ENCODE measurements around the gene MSRB1. TPM values are rescaled to one million over a fixed set of nuclear protein-coding genes. Genes with fewer than 3 reads are reported as not detected.

The MSRB1 gene
- total RNA-seq, 2 donors from 2014 or later: 21.2 to 37.6 TPM

DNA sequence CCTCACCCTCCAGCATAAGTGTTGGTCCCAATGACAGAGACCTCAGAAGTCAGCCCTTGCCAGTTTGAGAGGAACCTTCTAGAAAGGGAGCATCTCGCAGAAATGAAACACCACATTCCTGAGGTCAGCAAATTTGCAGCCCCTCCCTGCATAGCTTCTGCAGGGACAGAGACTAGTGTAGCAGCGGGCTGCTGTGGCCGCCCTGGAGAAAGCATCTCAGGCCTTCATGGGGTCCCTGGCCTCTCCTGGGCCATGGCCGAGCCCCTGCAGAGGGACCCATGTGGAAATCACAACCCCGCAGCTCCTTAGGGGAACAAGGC lies 36.2 kb downstream of the MSRB1 start:
- no peak overlapping the region for H3K4me3 ChIP-seq
- DNase-seq (ENCODE audit: low spot score) (no peak), ATAC-seq (ENCODE audit: insufficient number of reproducible peaks, low FRiP score, low read depth) (no peak)
- H3K27me3 ChIP-seq (replicated peaks; ENCODE audit: insufficient read depth): no peaks in the 10 kb centered on the region
- H3K36me3 ChIP-seq: no peaks in the 10 kb centered on the region
- no peaks in the 10 kb centered on the region for H3K9me3 ChIP-seq
- no peaks in the 10 kb centered on the region for H3K4me1 ChIP-seq (ENCODE audit: control insufficient read depth in 1 of 2, low read depth in 2 of 2)
- H3K27ac ChIP-seq: no peak overlapping the region
- TF ChIP-seq, protein P1, sequence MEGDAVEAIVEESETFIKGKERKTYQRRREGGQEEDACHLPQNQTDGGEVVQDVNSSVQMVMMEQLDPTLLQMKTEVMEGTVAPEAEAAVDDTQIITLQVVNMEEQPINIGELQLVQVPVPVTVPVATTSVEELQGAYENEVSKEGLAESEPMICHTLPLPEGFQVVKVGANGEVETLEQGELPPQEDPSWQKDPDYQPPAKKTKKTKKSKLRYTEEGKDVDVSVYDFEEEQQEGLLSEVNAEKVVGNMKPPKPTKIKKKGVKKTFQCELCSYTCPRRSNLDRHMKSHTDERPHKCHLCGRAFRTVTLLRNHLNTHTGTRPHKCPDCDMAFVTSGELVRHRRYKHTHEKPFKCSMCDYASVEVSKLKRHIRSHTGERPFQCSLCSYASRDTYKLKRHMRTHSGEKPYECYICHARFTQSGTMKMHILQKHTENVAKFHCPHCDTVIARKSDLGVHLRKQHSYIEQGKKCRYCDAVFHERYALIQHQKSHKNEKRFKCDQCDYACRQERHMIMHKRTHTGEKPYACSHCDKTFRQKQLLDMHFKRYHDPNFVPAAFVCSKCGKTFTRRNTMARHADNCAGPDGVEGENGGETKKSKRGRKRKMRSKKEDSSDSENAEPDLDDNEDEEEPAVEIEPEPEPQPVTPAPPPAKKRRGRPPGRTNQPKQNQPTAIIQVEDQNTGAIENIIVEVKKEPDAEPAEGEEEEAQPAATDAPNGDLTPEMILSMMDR (IDR thresholded peaks at IDR 0.05): no peak

- Histone ChIP-seq H3K4me3 (no peak overlapping the region), H3K27ac (no peak overlapping the region), H3K9me3 (no peaks in the 10 kb centered on the region), H3K36me3 (no peaks in the 10 kb centered on the region), H3K4me1 (ENCODE audit: control insufficient read depth in 1 of 2, low read depth in 2 of 2) (no peaks in the 10 kb centered on the region), H3K27me3 (replicated peaks; ENCODE audit: insufficient read depth) (no peaks in the 10 kb centered on the region)
- TF ChIP-seq, protein P1 (IDR thresholded peaks at IDR 0.05): no peak
- DNase-seq (ENCODE audit: low spot score): no peak
- ATAC-seq (ENCODE audit: insufficient number of reproducible peaks, low FRiP score, low read depth): no peak
These were observed 36.7 kb downstream of the MSRB1 start for GRCh38 chr16:1906055-1906845.

DNA sequence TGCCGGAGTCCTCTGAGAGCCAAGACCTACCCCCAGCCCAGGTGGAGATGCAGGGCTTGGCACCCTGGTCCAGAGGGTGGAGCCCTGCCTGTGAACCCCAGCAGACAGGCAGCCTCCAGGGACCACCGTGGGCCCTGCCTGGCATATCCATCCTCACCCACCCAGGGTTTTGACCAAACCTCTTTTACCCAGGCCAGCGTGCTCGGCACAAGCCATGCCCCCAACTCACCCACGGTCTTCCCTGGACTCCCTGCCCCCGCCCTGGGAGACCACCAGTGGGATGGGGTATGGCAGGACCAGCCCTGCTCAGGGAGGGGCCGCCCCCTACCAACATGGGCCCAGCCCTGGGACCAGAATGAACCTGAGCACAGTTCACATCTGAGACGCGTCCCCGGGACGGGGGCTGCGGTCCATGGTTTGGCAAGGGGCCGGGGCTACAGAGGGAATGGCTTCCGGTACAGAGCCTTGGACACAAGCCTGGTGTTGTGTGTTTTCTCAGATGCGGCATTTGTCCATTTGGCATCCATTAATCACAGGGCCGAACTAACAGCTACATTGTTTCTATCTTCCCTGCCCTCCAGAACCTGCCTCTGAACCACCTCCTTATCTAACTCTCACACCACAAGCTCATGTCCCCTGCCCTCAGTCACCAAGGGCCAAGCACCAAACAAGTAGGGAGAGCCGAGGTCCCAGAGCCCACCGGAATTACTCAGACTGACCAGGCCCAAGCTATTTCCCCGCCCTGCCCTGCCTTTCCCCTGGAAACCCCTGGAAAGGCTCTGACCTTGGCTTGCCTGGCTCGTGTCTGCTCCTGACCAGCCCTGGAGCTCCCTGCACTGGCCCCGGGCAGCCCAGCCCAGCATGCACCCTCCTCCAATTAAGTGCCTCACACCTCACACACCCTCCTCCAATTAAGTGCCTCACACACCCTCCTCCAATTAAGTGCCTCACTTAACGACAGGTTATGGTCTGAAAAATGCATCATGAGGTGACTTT lies 38.9 kb downstream of the MSRB1 start:
- ATAC-seq (ENCODE audit: insufficient number of reproducible peaks, low FRiP score, low read depth) (no peak), DNase-seq (ENCODE audit: low spot score) (no peak)
- no peaks in the 10 kb centered on the region for H3K27me3 ChIP-seq (replicated peaks; ENCODE audit: insufficient read depth)
- TF ChIP-seq, protein P1 (IDR thresholded peaks at IDR 0.05): no peak
- no peak overlapping the region for H3K4me3 ChIP-seq
- H3K4me1 ChIP-seq (ENCODE audit: control insufficient read depth in 1 of 2, low read depth in 2 of 2): no peaks in the 10 kb centered on the region
- H3K9me3 ChIP-seq: no peaks in the 10 kb centered on the region
- H3K36me3 ChIP-seq: no peaks in the 10 kb centered on the region
- no peak overlapping the region for H3K27ac ChIP-seq

DNA sequence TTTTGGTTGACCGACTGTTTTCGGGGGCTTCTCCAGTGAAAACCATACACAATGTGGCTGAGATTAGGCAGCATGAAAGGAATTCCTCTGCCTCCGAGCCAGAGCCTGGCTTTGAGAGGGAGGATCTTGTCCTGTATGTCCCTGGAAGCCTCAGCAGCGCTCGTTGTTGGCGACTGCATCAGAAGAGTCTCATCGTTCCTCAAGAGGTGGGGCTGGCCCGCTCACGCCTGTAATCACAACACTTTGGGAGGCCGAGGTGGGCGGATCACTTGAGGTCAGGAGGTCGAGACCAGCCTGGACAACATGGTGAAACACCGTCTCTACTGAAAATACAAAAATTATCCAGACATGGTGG lies 39.8 kb downstream of the MSRB1 start:
- H3K27me3 ChIP-seq (replicated peaks; ENCODE audit: insufficient read depth): no peaks in the 10 kb centered on the region
- no peak overlapping the region for H3K27ac ChIP-seq
- no peaks in the 10 kb centered on the region for H3K36me3 ChIP-seq
- ATAC-seq (ENCODE audit: insufficient number of reproducible peaks, low FRiP score, low read depth): no peak
- no peak overlapping the region for H3K4me3 ChIP-seq
- no peaks in the 10 kb centered on the region for H3K4me1 ChIP-seq (ENCODE audit: control insufficient read depth in 1 of 2, low read depth in 2 of 2)
- no peak for DNase-seq (ENCODE audit: low spot score)
- no peaks in the 10 kb centered on the region for H3K9me3 ChIP-seq
- TF ChIP-seq, protein P1 (IDR thresholded peaks at IDR 0.05): no peak

DNA sequence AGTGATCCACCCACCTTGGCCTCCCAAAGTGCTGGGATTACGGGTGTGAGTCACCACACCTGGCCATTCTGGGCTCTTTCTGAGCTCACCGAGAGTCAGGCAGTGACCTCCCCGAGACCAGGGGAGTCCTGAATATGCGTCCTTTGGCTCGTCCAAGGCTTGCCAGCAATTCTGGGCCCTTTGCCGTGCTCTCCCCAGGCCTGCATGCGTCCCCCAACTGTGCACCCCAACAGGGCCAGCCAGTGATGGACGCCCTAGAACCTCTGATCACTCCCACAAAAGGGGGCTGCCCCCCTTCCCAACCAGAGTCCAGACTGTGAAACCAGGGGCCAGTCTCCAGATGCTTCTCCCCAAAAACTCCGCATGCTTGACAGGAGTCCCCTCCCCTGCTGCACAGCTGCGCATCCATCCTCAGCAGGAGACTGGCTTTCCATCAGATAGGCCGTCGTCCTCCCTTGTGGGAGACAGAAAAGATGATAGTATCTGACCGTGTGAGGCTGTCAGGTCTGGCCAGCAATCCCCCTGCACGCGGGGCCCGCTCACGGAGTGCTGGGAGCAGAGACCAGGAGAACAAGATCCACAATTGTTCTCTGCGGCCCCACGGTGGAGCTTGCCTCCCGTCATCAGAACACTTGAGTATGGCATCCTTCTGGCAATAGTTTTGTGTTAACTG lies 40.3 kb downstream of the MSRB1 start:
- Histone ChIP-seq H3K27ac (no peak overlapping the region), H3K4me3 (no peak overlapping the region), H3K36me3 (no peaks in the 10 kb centered on the region), H3K27me3 (replicated peaks; ENCODE audit: insufficient read depth) (no peaks in the 10 kb centered on the region), H3K4me1 (ENCODE audit: control insufficient read depth in 1 of 2, low read depth in 2 of 2) (no peaks in the 10 kb centered on the region), H3K9me3 (no peaks in the 10 kb centered on the region)
- ATAC-seq (ENCODE audit: insufficient number of reproducible peaks, low FRiP score, low read depth): no peak
- no peak for DNase-seq (ENCODE audit: low spot score)
- TF ChIP-seq, protein P1 (IDR thresholded peaks at IDR 0.05): no peak
